Sigmoid colon (tissue), 4 donors: ENCODE results near the gene TRIO.

Experiments
- CTCF ChIP-seq, 4 experiments: fragments of 450-650 bp in 3 of 4; fragments of 200-600 bp in 1 of 4; IDR thresholded peaks; one replicate each; pipeline ENCODE4 v1.5.1; 2016 to 2019; ENCODE audit warnings: antibody characterized with exemption in 4 of 4, mild to moderate bottlenecking in 3 of 4, moderate library complexity in 2 of 4
- POLR2A ChIP-seq, 2 donors: fragments of 450-650 bp; IDR thresholded peaks; one replicate each; pipeline ENCODE4 v1.6.1; 2016; ENCODE audit warnings: antibody characterized with exemption in 2 of 2, mild to moderate bottlenecking in 2 of 2, moderate library complexity in 2 of 2
- POLR2AphosphoS5 ChIP-seq, 4 donors: sonication (generic); formaldehyde crosslinking; IDR thresholded peaks; one replicate each; pipeline ENCODE4 v1.6.1; 2017; ENCODE audit warnings: antibody characterized with exemption in 4 of 4

GRCh38 chr5:14419686-14420085 lies 276.5 kb downstream of the TRIO start:
- TF ChIP-seq CTCF (IDR thresholded peaks at IDR 0.05) (no peak), POLR2A (IDR thresholded peaks at IDR 0.05) (no peak), POLR2AphosphoS5 (IDR thresholded peaks at IDR 0.05) (no peak)
